GM21447 (cell line): ENCODE measurements around the gene XAGE2.

Source experiments
- ATAC-seq: cut with Tn5 transposase; IDR thresholded peaks from one replicate; pipeline ENCODE4 v1.9.1; 2021; ENCODE audit not compliant: unreplicated experiment

Gene XAGE2

DNA sequence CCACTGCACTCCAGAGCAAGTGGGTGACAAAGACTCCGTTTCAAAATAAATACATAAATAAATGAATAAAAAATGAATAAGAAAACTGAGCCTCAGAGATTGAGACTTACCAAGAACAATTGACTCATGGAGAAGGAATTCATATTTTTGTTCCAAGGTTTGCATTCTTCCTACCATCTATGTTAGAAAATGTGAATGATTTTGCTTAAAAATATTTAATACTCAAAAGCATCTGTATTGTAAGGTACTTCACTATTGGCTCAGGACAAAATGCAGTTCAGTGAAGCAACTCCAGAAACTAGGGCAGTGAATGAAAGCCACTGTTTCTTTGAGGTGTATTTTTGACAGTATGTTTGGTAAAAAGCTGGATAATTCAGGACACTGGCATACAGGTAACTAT, 54.1 kb downstream of the XAGE2 start:
- no peak for ATAC-seq

- ATAC-seq, result no peak
Observed at GRCh38 chrX:52424656-52425055, 55.8 kb downstream of the XAGE2 start.
